ENCODE measurements around the gene PTPRN2.

PTPRN2 gene

GRCh38 chr7:158025686-158026600 is 561.7 kb downstream of the PTPRN2 start:
- DNase-seq (ENCODE audit: low read depth), result no peak

- DNase-seq (ENCODE audit: low read depth), result no peak
Observed at GRCh38 chr7:158024881-158025280, 562.7 kb downstream of the PTPRN2 start.

- DNase-seq (ENCODE audit: low read depth), result no peak
Observed at GRCh38 chr7:158024351-158024715, 563.3 kb downstream of the PTPRN2 start.

GRCh38 chr7:158023681-158024350 is 563.8 kb downstream of the PTPRN2 start:
- no peak for DNase-seq (ENCODE audit: low read depth)

GRCh38 chr7:158023157-158023556 is 564.5 kb downstream of the PTPRN2 start:
- DNase-seq (ENCODE audit: low read depth), result no peak

GRCh38 chr7:158022601-158023000 is 565.0 kb downstream of the PTPRN2 start:
- no peak for DNase-seq (ENCODE audit: low read depth)

- DNase-seq (ENCODE audit: low read depth), result no peak
Observed at GRCh38 chr7:158021836-158022235, 565.8 kb downstream of the PTPRN2 start.

- no peak for DNase-seq (ENCODE audit: low read depth)
Observed at GRCh38 chr7:158020706-158021095, 566.9 kb downstream of the PTPRN2 start.

- DNase-seq (ENCODE audit: low read depth), result no peak
Observed at GRCh38 chr7:158019726-158020705, 567.6 kb downstream of the PTPRN2 start.

- no peak for DNase-seq (ENCODE audit: low read depth)
Observed at GRCh38 chr7:158018971-158019645, 568.5 kb downstream of the PTPRN2 start.

GRCh38 chr7:158018098-158018762 is 569.4 kb downstream of the PTPRN2 start:
- DNase-seq (ENCODE audit: low read depth), result no peak

- no peak for DNase-seq (ENCODE audit: low read depth)
Observed at GRCh38 chr7:158017111-158018097, 570.2 kb downstream of the PTPRN2 start.

- no peak for DNase-seq (ENCODE audit: low read depth)
Observed at GRCh38 chr7:158016180-158017097, 571.2 kb downstream of the PTPRN2 start.

GRCh38 chr7:158015403-158016179 is 572.0 kb downstream of the PTPRN2 start:
- DNase-seq (ENCODE audit: low read depth), result no peak

GRCh38 chr7:158014976-158015375 is 572.6 kb downstream of the PTPRN2 start:
- DNase-seq (ENCODE audit: low read depth), result no peak

GRCh38 chr7:158013085-158013668 is 574.4 kb downstream of the PTPRN2 start:
- no peak for DNase-seq (ENCODE audit: low read depth)

GRCh38 chr7:158011941-158012340 is 575.7 kb downstream of the PTPRN2 start:
- no peak for DNase-seq (ENCODE audit: low read depth)
